Central memory CD8-positive, alpha-beta T cell (primary cell): ENCODE measurements around the gene ST6GALNAC6.

Experiments used
- ATAC-seq: fragments of 150-1000 bp; cut with Tn5 transposase; replicated peaks from 2 replicates; pipeline ENCODE4 v1.10.0; 2022; ENCODE audit warnings: mild to moderate bottlenecking, moderate FRiP score, moderate number of reproducible peaks; ENCODE audit not compliant: poor library complexity, severe bottlenecking; ENCODE audit errors: extremely low read depth
- DNase-seq, 2 donors: peaks; one replicate each; pipeline ENCODE4 v3.0.0; 2021; ENCODE audit warnings: low spot score in 2 of 2
- H3K27ac Mint-ChIP-seq: one replicate; pipeline ENCODE4 v1.8.0; 2022; ENCODE audit warnings: low read depth, mild to moderate bottlenecking, moderate library complexity, mixed read lengths
- H3K27me3 Mint-ChIP-seq: one replicate; pipeline ENCODE4 v1.8.0; 2022; ENCODE audit warnings: mixed read lengths
- H3K36me3 Mint-ChIP-seq: one replicate; pipeline ENCODE4 v1.8.0; 2022; ENCODE audit warnings: mild to moderate bottlenecking, moderate library complexity, mixed read lengths; ENCODE audit not compliant: insufficient read depth
- H3K4me1 Mint-ChIP-seq: one replicate; pipeline ENCODE4 v1.8.0; 2022; ENCODE audit warnings: mixed read lengths
- H3K4me3 Mint-ChIP-seq: one replicate; pipeline ENCODE4 v1.8.0; 2022; ENCODE audit warnings: mild to moderate bottlenecking, moderate library complexity, mixed read lengths
- H3K9me3 Mint-ChIP-seq: one replicate; pipeline ENCODE4 v1.8.0; 2022; ENCODE audit warnings: mixed read lengths

ST6GALNAC6 gene

GRCh38 chr9:127907867-127908659, 8.7 kb upstream of the ST6GALNAC6 start:
- H3K4me1 Mint-ChIP-seq, result peaks cover 37% of the 10 kb centered on the region
- peak overlapping the region; percentile 100 for H3K27ac Mint-ChIP-seq
- DNase-seq (no peak), ATAC-seq (no peak)
- peaks cover 42% of the 10 kb centered on the region for H3K36me3 Mint-ChIP-seq
- no peaks in the 10 kb centered on the region for H3K9me3 Mint-ChIP-seq
- H3K27me3 Mint-ChIP-seq, result no peaks in the 10 kb centered on the region
- no peak overlapping the region for H3K4me3 Mint-ChIP-seq

GRCh38 chr9:127905788-127906191, 6.4 kb upstream of the ST6GALNAC6 start:
- DNase-seq (peak; percentile 58 to 79), ATAC-seq (peak; percentile 80)
- no peaks in the 10 kb centered on the region for H3K9me3 Mint-ChIP-seq
- peaks cover 37% of the 10 kb centered on the region for H3K4me1 Mint-ChIP-seq
- H3K27ac Mint-ChIP-seq, result peak overlapping the region; percentile 100
- H3K36me3 Mint-ChIP-seq, result peaks cover 39% of the 10 kb centered on the region
- H3K27me3 Mint-ChIP-seq, result no peaks in the 10 kb centered on the region
- H3K4me3 Mint-ChIP-seq, result peak overlapping the region; percentile 94

GRCh38 chr9:127905004-127905728, 5.8 kb upstream of the ST6GALNAC6 start:
- DNase-seq (peak; percentile 40 to 71), ATAC-seq (peak; percentile 64)
- no peaks in the 10 kb centered on the region for H3K27me3 Mint-ChIP-seq
- peaks cover 34% of the 10 kb centered on the region for H3K4me1 Mint-ChIP-seq
- peak overlapping the region; percentile 94 for H3K4me3 Mint-ChIP-seq
- no peaks in the 10 kb centered on the region for H3K9me3 Mint-ChIP-seq
- peak overlapping the region; percentile 100 for H3K27ac Mint-ChIP-seq
- H3K36me3 Mint-ChIP-seq, result peaks cover 36% of the 10 kb centered on the region

DNA sequence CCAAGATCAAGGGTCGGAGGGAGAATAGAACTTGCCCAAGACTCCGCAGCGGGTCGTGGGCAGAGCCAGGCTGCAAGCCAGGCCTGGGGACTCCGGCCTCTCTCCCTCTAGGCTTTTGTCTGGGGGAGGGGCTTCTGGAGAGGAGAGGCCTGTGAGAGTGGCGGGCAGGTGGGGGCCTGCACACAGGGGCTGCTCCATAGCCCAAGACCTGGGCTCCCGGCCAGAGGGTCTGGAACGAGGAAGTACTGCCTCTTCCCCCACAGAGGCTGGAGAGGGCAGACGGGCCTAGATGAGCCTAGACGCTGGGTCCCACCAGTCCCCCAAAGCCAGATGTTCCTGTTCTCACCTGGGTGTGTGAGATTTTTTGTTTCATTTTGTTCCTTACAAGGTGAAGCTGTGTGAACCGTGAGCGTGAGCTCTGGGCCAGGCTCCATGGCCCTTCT, 5.2 kb upstream of the ST6GALNAC6 start:
- Mint-ChIP-seq H3K4me1 (peaks cover 34% of the 10 kb centered on the region), H3K27ac (peak overlapping the region; percentile 100), H3K36me3 (peaks cover 38% of the 10 kb centered on the region), H3K4me3 (peak overlapping the region; percentile 94), H3K9me3 (no peaks in the 10 kb centered on the region), H3K27me3 (no peaks in the 10 kb centered on the region)
- DNase-seq (no peak), ATAC-seq (no peak)

DNA sequence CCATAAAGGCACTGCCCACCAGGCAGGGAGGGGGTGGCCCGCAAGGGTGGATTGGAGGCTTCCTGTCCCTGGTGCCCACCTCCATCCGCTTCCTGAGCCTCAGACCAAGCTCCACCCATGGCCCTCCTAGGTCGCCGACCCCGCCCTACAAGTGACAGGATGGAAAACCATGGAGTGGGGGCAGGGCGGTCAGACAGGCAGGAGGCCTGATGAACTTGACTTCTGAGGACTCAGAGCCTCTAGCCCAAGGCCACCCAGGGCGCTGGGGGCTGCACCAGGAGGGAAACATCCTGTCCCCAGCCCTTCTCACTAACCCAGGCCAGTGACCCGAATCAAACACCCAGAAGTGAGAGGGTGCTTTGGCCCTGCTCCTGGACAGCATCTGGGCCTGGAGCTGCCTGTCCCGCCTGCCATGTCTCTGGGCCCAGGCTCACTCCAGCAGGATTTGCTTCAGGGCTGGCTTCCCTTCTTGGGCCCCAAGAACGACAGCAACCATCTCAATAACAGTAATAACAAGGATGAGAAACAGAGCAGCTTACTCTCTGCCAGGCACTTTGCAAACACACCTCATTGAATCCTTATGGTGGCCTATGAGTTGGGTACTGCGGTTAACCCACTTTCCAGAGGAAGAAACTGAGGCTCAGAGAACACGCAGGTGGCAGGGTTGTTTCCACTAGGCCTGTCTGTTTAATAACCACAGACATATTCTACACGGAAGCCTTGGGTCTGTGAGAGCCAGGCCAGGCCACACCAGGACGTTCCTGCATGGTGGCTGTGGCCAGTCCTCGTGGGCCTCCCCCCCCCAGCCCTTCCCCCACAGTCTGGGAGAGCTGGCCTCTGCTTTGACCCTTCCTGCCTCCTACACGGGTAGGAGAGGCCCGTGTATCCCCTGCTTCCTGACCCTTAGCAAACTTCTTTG, 4.4 kb upstream of the ST6GALNAC6 start:
- Mint-ChIP-seq H3K36me3 (peaks cover 38% of the 10 kb centered on the region), H3K27ac (peak overlapping the region; percentile 100), H3K4me1 (peaks cover 34% of the 10 kb centered on the region), H3K4me3 (peak overlapping the region; percentile 94), H3K27me3 (no peaks in the 10 kb centered on the region), H3K9me3 (no peaks in the 10 kb centered on the region)
- DNase-seq (peak in 1 of 2 donors; percentile 41), ATAC-seq (no peak)

GRCh38 chr9:127898433-127899127, 823 bp downstream of the ST6GALNAC6 start:
- DNase-seq, result no peak
- Mint-ChIP-seq H3K4me1 (peaks cover 30% of the 10 kb centered on the region), H3K27me3 (no peaks in the 10 kb centered on the region), H3K4me3 (peak overlapping the region; percentile 91), H3K36me3 (peaks cover 35% of the 10 kb centered on the region), H3K9me3 (no peaks in the 10 kb centered on the region), H3K27ac (peak overlapping the region; percentile 82)
- ATAC-seq, result no peak

DNA sequence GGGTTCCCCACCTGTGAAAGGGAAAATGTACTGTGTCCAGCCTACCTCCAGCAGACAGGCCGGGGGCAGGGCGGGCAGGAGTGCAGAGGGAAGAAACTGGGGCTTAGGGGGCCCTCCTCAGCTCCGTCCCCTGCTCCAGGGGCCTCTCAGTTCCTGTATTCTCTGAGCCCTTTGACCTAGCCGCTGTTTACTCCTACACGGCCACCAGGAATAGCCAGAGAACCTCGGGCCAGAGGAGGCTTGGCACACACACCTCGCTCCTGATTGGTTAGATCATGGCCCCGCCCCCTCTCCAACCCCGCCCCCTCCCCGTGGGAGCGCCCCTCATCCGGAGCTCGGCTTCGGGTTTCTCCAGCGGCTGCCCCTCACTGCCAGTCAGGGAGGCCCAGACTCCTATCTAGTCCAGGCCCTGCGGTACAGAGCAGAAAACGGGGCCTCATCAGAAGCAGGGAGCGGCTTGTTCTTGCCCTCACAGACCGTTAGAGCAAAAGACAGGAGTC, 2.2 kb downstream of the ST6GALNAC6 start:
- H3K4me3 Mint-ChIP-seq, result peak overlapping the region; percentile 91
- H3K36me3 Mint-ChIP-seq, result peaks cover 44% of the 10 kb centered on the region
- DNase-seq (no peak), ATAC-seq (peak; percentile 15)
- peaks cover 37% of the 10 kb centered on the region for H3K4me1 Mint-ChIP-seq
- H3K27ac Mint-ChIP-seq, result peak overlapping the region; percentile 72
- no peaks in the 10 kb centered on the region for H3K9me3 Mint-ChIP-seq
- no peaks in the 10 kb centered on the region for H3K27me3 Mint-ChIP-seq

DNA sequence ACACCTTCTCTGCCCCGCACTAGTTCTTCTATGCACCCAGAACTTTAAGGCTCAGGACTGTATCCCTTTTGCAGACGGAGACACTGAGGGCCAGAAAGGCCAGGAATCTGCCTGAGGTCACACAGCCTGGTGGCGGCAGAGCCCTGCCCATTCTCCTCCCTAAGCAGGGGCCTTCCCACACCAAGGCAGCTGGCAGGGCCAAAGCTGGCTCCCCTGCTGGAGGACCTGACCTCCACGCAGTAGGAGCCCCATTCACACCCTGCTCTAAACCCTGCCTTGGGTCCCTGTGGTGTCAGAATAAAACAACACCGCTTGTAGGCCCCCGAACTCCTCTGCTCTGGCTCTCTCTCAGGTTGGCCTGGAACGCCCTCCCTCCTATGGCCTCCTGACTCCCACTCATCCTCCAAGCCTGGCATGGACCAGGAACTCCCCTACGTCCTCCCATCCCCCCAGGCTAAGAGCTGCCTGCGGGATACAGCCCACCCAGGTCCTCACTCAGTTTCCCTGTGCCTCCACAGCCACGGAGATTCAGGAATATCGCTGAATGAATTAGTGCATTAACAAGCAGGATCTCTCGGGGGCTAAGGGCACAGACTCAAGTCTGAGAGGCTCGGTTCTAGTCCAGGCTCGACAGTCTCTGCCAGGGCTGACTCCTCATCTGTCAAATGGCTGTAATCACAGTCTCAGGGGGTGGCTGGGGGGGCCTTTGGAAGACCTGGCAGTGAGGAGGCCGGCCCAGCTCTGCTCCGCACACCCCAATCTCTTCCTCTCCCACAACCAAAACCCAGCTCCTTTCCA, 2.8 kb downstream of the ST6GALNAC6 start:
- Mint-ChIP-seq H3K9me3 (no peaks in the 10 kb centered on the region), H3K27me3 (no peaks in the 10 kb centered on the region), H3K36me3 (peaks cover 40% of the 10 kb centered on the region), H3K4me1 (peaks cover 39% of the 10 kb centered on the region), H3K4me3 (peak overlapping the region; percentile 91), H3K27ac (no peak overlapping the region)
- ATAC-seq (no peak), DNase-seq (no peak)

- ATAC-seq (no peak), DNase-seq (no peak)
- Mint-ChIP-seq H3K27ac (no peak overlapping the region), H3K4me3 (no peak overlapping the region), H3K9me3 (no peaks in the 10 kb centered on the region), H3K36me3 (peaks cover 43% of the 10 kb centered on the region), H3K27me3 (no peaks in the 10 kb centered on the region), H3K4me1 (peaks cover 41% of the 10 kb centered on the region)
Measured at GRCh38 chr9:127895811-127896210, 3.6 kb downstream of the ST6GALNAC6 start.

DNA sequence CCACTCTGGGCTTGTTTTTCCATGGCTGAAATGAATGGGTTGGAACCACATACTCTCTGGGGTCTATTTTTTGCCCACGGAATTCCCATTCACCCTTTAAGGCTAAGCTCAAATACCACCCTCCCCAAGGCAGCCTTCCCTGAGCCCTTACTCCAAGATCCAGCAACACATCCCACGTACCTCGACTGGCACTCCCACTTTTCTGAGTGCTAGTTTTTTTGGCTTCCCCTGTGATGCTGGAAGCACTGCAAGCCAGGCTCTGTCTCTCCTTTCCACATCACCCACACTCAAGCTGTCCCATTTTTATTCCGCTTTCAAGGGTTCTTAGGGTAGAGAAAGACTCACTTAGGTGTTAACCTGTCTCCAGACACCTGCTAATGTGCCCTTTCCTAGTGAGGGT, 6.0 kb downstream of the ST6GALNAC6 start:
- Mint-ChIP-seq H3K4me3 (no peak overlapping the region), H3K4me1 (peaks cover 35% of the 10 kb centered on the region), H3K27ac (no peak overlapping the region), H3K27me3 (no peaks in the 10 kb centered on the region), H3K9me3 (no peaks in the 10 kb centered on the region), H3K36me3 (peaks cover 56% of the 10 kb centered on the region)
- ATAC-seq (no peak), DNase-seq (no peak)

DNA sequence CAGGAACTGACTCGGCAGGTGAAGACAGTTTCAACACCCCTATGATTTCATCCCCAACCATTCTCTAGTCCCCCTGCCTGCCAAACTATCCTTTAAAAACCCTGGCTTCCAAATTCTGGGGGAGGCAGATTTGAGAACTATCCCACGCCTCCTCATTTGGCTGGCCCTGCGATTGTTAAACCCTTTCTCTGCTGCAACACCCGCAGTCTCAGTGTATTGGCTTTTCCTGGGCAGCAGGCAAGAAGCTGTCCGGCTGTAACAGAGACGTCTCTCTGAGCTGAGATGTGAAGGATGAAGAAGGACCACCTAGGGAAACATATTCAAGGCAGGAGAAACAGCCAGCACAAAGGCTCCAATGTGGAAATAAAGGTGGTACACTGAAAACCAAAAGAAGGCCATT, 6.6 kb downstream of the ST6GALNAC6 start:
- no peak for ATAC-seq
- peak overlapping the region; percentile 52 for H3K27ac Mint-ChIP-seq
- no peaks in the 10 kb centered on the region for H3K27me3 Mint-ChIP-seq

More for the DNA sequence above, 6.6 kb downstream of the ST6GALNAC6 start:
- peaks cover 34% of the 10 kb centered on the region for H3K4me1 Mint-ChIP-seq
- H3K36me3 Mint-ChIP-seq, result peaks cover 59% of the 10 kb centered on the region
- no peak overlapping the region for H3K4me3 Mint-ChIP-seq
- no peak for DNase-seq
- no peaks in the 10 kb centered on the region for H3K9me3 Mint-ChIP-seq
